ENCODE measurements around the gene STARD13.
"Not testable (repeated sequence)": the region's sequence is repeated elsewhere in the genome, so short reads cannot be mapped to it uniquely, and the experiment has no call there.

Gene STARD13

GRCh38 chr13:33174931-33175330 lies 110.6 kb downstream of the STARD13 start:
- no peak for DNase-seq (ENCODE audit: low spot score)

- DNase-seq (ENCODE audit: low spot score), result no peak
Measured at GRCh38 chr13:33174491-33174890, 111.1 kb downstream of the STARD13 start.

- no peak for DNase-seq (ENCODE audit: low spot score)
Measured at GRCh38 chr13:33172911-33173310, 112.6 kb downstream of the STARD13 start.

GRCh38 chr13:33172400-33172799 lies 113.2 kb downstream of the STARD13 start:
- DNase-seq (ENCODE audit: low spot score), result no peak

DNA sequence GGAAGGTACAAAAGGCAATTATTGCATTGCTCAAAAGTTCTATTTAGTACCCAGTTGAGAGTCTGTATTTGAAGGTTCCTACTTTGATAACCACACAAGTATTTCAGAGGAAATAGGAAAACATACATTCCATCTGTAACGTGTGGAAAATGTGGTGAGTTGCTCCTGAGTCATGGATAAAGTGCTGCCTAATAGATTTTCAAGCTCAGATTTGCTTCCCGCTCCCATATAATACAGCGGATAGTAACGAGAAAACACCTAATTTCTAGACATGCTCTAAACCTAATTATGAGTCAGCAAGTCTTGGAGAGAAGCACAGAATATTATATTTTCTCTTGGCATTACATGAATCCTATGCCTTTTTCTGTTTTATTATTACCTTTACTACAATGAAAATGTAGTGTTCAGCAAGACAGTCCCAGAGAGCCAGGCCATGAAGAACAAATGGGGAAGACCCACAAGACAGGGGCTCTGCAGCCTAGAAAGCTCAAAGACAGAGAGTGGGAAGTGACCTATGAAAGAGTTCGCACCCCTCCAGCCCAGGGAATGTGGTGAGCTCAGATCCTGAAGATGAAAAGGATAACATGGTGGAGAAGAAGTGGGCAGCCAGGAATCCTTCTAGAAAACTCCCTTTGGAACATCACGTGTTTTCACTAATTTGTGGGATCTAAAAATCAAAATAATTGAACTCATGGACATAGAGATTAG lies 116.1 kb downstream of the STARD13 start:
- DNase-seq (ENCODE audit: low spot score), result no peak

DNA sequence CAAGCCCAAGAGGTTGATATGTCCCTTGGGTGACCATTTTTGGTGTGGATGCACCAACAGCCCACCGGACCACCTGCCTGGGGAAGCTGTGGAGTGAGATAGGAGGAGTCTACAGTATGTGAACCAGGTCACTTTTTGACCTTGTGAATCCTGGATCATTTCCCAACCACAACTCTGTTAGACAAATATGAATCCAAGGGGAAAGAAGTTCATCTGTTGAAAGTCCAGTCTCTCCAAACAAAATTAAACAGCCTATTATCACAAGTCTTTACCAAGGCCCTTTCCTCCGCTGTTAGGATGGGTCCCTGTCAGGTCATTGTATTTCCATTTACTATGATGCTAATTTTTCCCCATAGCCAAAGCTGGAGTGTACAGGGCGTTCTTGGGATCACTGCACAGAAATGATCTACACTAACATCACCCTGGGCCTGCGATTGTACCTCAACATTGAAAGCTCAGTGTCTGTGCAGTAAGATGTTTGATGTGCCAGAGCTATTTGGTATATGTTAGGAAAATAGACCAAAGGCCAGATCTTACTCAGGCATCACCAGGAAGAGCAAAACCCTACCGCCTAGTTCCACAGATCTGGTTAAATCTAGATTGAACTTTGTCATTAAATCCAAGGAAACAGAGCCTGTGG lies 117.1 kb downstream of the STARD13 start:
- DNase-seq (ENCODE audit: low spot score), result no peak

- DNase-seq (ENCODE audit: low spot score), result no peak
Measured at GRCh38 chr13:33167491-33167890, 118.1 kb downstream of the STARD13 start.

GRCh38 chr13:33165787-33166186 lies 119.8 kb downstream of the STARD13 start:
- no peak for DNase-seq (ENCODE audit: low spot score)

- DNase-seq (ENCODE audit: low spot score), result no peak
Measured at GRCh38 chr13:33164331-33164730, 121.2 kb downstream of the STARD13 start.

GRCh38 chr13:33162725-33163124 lies 122.8 kb downstream of the STARD13 start:
- DNase-seq (ENCODE audit: low spot score), result not testable (repeated sequence)

DNA sequence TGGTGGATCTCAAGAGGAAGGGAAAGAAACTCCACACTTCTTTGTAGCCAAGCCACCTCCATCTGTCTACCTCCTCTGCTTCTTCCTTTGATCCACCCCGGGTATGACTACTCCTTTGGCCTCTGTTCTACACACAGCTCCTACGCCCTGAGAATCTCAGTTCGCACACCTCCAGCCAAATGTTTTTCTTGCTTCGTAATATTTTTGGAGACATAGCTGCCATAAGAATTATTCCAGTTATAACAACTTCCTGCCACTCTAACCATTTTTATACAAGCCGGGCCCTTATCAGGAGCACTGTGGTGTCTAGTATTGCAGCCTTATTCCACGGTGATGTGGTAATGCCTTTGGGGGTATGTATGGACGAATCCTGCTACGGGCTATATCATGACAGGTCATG lies 126.7 kb downstream of the STARD13 start:
- no peak for DNase-seq (ENCODE audit: low spot score)

- DNase-seq (ENCODE audit: low spot score), result no peak
Measured at GRCh38 chr13:33158271-33158670, 127.3 kb downstream of the STARD13 start.

GRCh38 chr13:33154911-33155310 lies 130.6 kb downstream of the STARD13 start:
- no peak for DNase-seq (ENCODE audit: low spot score)

GRCh38 chr13:33153421-33154404 lies 131.8 kb downstream of the STARD13 start:
- DNase-seq (ENCODE audit: low spot score), result no peak

- DNase-seq (ENCODE audit: low spot score), result no peak
Measured at GRCh38 chr13:33152389-33152788, 133.2 kb downstream of the STARD13 start.

DNA sequence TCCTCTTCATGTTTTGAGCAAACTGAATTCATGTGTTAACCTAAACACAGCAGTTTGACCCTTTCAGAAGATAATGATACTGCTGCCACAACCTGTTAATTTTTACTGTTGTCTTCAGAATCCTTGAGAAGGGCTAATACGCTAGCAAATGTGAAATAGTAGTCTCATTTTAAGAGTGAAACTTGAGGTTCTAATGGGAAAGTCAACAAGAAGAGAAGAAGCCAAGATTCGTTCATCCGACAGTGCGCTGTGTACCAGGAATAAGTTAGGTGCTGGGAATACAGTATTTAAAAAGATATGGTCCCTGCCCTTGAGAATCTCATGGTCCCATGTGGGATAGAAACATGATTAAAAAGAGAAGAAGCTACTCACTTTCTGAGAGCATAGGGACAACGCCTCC lies 134.9 kb downstream of the STARD13 start:
- DNase-seq (ENCODE audit: low spot score), result no peak

DNA sequence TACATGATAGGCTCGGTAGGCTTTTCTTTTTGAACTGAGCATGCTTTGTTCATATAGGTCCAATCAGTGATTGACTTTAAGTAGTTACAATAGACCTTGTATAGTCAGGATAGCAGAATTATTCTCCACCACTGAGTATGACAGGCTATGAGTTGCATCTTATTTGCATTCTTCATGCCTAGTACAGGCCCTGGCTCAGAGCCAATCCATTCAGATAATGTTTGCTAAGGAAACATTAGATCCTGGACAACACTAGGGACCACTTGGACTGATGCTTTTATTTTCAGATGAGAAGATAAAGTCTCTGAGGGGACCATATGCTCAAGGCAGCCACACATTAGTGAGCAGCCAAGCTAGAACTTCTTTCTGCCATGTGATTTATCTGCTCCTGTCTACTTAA lies 135.4 kb downstream of the STARD13 start:
- DNase-seq (ENCODE audit: low spot score), result no peak

GRCh38 chr13:33147832-33148231 lies 137.7 kb downstream of the STARD13 start:
- no peak for DNase-seq (ENCODE audit: low spot score)

DNA sequence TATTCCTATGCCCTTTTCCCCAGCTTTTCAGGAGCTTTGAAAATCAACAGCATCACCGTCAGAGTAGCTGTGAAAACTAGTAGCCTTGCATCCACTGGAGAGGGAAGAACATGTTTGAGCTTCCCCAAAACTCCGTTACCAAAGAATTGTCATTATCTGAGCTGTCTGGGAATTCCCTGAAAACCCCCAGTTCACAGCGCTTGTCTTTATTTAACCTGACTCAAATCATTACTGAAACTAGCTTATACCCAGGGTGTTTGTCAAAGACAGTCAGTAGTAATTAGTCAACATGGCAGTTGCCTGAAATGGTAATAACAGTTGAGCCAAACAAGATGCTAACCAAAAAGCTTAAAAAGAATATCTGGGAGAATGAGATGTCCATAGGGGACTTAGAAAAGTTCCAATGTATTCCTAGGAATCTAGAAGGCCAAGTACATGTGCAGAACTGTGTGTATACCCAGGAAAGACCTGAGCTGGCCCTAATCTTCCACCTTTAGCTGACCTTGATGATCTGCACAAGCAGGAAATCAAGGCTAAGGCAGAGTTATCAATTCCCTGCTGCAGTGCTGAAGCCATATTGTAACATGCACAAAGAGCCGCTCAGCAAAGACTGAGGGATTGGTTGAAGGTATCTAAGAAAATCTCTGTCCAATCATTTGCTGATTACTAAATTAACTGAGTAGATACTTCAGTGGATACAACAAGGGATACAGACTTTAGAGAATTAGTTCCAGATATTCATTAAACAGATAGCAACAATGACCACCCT lies 138.5 kb downstream of the STARD13 start:
- no peak for DNase-seq (ENCODE audit: low spot score)

DNA sequence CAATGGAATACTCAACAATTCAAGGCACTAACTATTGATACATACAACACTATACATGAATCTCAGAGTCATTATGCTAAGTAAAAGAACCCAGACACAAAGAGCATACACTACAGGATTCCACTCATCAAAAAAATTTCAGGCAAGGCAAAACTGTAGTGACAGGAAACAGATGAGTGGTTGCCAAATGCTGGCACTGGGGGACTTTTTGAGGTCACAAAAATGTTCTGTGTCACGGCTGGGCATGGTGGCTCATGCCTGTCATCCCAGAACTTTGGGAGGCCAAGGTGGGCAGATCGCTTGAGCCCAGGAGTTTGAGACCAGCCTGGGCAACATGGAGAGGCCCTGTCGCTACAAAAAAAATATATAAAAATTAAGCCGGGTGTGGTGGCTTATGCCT lies 139.9 kb downstream of the STARD13 start:
- DNase-seq (ENCODE audit: low spot score), result no peak

DNA sequence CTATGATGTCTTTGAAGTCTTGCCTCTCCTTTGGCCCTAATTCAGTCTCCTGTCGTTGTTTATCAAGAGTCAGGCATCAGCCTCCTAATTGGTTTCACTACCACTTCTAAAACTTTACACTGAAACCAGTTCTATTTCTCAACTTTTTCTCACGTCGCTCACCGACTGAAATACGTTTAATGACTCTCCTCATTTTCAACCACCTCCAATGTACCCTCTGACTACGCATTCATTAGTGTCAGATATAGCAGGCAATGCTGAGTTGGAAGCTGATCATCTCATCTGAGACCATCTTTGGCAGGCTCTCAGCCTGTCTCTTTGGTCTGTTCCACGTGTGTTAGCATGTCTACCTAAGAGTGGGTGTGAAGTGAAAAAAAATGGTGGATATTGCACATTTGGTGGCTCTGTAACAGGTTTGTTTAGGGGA lies 141.2 kb downstream of the STARD13 start:
- DNase-seq (ENCODE audit: low spot score), result no peak

Measured in pons (tissue), 1 donor.